OCI-LY7 (cell line): ENCODE results near the gene CD8A. TPM values are rescaled to one million over a fixed set of nuclear protein-coding genes. Genes with fewer than 3 reads are reported as not detected.

Experiments used
- BruUV-seq: library from RNA; stranded (reverse); fragments of 400-500 nt; replicated peaks from 2 replicates; lab custom pipeline; 2021; lab: Mats Ljungman, UMichigan
- CTCF ChIA-PET: fragments of 300-600 bp; sonication (Branson Sonifier 250); formaldehyde crosslinking; loops from one replicate; lab custom pipeline; 2022; ENCODE audit warnings: antibody characterized with exemption; ENCODE audit not compliant: unreplicated experiment; lab: Charles Lee
- POLR2A ChIA-PET: fragments of 300-600 bp; sonication (Branson Sonifier 250); formaldehyde crosslinking; loops from one replicate; lab custom pipeline; 2022; ENCODE audit warnings: antibody characterized with exemption; lab: Charles Lee
- DNase-seq: peaks from one replicate; pipeline ENCODE4 v3.0.0-alpha.2; 2015; ENCODE audit warnings: low spot score
- H2AFZ ChIP-seq: fragments of 200-600 bp; sonication (generic), shearing (Covaris generic); 2 replicates; pipeline ENCODE4 v1.6.1; 2014; ENCODE audit warnings: mild to moderate bottlenecking, antibody characterized with exemption, low read length, moderate library complexity
- H3K27ac ChIP-seq: fragments of 200-600 bp; sonication (generic); 2 replicates; pipeline ENCODE4 v1.5.1; 2014; ENCODE audit warnings: mixed run types, low read depth, mild to moderate bottlenecking, moderate library complexity, low read length, inconsistent platforms; ENCODE audit not compliant: poor library complexity, severe bottlenecking
- H3K36me3 ChIP-seq: fragments of 200-600 bp; sonication (generic); 2 replicates; pipeline ENCODE4 v1.6.1; 2014; ENCODE audit warnings: mild to moderate bottlenecking, antibody characterized with exemption, low read length, moderate library complexity, mixed read lengths; ENCODE audit not compliant: insufficient read depth
- H3K4me1 ChIP-seq: fragments of 200-600 bp; sonication (generic); 2 replicates; pipeline ENCODE4 v1.5.1; 2014; ENCODE audit warnings: mild to moderate bottlenecking, low read length; ENCODE audit not compliant: insufficient read depth, poor library complexity, severe bottlenecking
- H3K4me2 ChIP-seq: fragments of 200-600 bp; sonication (generic); 2 replicates; pipeline ENCODE4 v1.6.1; 2014; ENCODE audit warnings: mild to moderate bottlenecking, low read length
- H3K4me3 ChIP-seq: fragments of 200-600 bp; sonication (generic); 2 replicates; pipeline ENCODE4 v1.5.1; 2014; ENCODE audit warnings: mild to moderate bottlenecking, low read depth, low read length; ENCODE audit not compliant: poor library complexity, severe bottlenecking
- H3K79me2 ChIP-seq: fragments of 200-600 bp; sonication (generic); 2 replicates; pipeline ENCODE4 v1.6.1; 2016; ENCODE audit warnings: low read depth, mild to moderate bottlenecking, low read length, moderate library complexity, mixed read lengths; ENCODE audit not compliant: insufficient read depth
- H3K9me2 ChIP-seq: fragments of 200-600 bp; sonication (generic); 2 replicates; pipeline ENCODE4 v1.6.1; 2016; ENCODE audit warnings: mild to moderate bottlenecking, low read length, mixed read lengths; ENCODE audit not compliant: insufficient read depth
- H3K9me3 ChIP-seq: fragments of 200-600 bp; sonication (generic); 2 replicates; pipeline ENCODE4 v1.6.1; 2014; ENCODE audit warnings: mild to moderate bottlenecking, mixed run types, low read length, mixed read lengths
- H4K20me1 ChIP-seq: fragments of 200-600 bp; sonication (generic); 2 replicates; pipeline ENCODE4 v1.6.1; 2014; ENCODE audit warnings: mild to moderate bottlenecking, antibody characterized with exemption, low read length, moderate library complexity, mixed read lengths; ENCODE audit not compliant: insufficient read depth
- EZH2phosphoT487 ChIP-seq: fragments of 200-600 bp; sonication (generic); IDR thresholded peaks from 2 replicates; pipeline ENCODE4 v1.6.1; 2018; ENCODE audit warnings: low read depth, borderline replicate concordance, mild to moderate bottlenecking, mixed run types, antibody characterized with exemption, low read length, moderate library complexity, mixed read lengths
- intact Hi-C: fragments of 100-400 bp; cut with micrococcal nuclease; formaldehyde crosslinking; loops from one replicate; pipeline ENCODE4 v1.10.0; 2022; ENCODE audit not compliant: unreplicated experiment
- total RNA-seq, 2 experiments: library from RNA; depleted of rRNA in 1 of 2; stranded (reverse); fragments of >200 nt in 1 of 2; shearing (Covaris generic) in 1 of 2; gene quantifications; 2 replicates each; pipeline ENCODE4 v1.2.3, GENCODE V29; 2014 to 2022
- TF ChIP-seq, protein P1 (sequence below): fragments of 200-600 bp; sonication (generic); conservative IDR thresholded peaks from 2 replicates; pipeline ENCODE4 v1.5.1; 2014; ENCODE audit warnings: mild to moderate bottlenecking, antibody characterized with exemption, low read length, moderate library complexity, mixed read lengths

Gene CD8A
- total RNA-seq, 2 experiments from 2014 or later, result not detected

DNA sequence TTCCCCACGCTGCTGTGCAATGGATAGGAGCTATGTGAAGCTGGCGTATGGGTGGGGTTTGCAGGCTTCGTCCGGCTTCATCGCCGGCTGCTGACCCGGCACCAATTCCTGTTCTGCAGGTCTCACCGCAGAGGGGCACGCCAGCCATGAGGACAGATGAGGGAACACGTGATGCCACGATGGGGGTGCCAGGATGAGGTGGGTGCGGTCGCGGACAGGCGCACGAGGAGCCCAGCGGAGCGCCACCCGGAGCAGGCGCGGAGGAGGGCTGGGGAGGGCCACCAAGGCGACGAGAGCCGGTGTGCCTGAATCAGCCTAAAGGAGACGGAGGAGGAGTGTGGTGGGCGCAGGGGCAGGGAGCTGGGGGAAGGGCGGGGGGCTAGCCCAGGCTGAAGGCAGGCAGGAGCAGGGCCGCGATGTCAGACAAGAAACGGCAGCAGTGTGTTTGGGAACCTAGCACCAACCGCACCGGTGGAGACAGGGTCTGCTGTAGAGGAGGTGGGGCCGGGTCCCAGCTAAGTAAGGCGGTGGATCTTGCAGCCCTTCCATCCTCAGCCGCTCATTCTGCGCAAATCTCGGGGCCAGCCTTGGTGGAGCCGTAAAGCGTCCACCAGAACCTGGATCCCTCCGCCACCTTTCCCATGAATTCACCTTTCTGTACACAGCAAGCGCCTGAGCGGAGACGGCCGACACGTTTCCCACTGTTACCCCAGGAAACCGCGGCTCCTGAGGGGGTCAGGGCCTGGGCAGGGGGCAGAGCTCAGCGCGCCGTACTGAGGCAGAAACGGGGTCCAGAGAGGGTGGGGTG is 17.0 kb upstream of the CD8A start:
- peak overlapping the region; percentile 61 for H3K4me2 ChIP-seq
- H3K4me1 ChIP-seq, result peaks cover 3% of the 10 kb centered on the region
- no peaks in the 10 kb centered on the region for H3K9me3 ChIP-seq
- H3K9me2 ChIP-seq, result no peaks in the 10 kb centered on the region
- H3K27ac ChIP-seq, result no peak overlapping the region
- intact Hi-C loops, result no loop called here
- H4K20me1 ChIP-seq, result no peaks in the 10 kb centered on the region
- TF ChIP-seq, protein P1, sequence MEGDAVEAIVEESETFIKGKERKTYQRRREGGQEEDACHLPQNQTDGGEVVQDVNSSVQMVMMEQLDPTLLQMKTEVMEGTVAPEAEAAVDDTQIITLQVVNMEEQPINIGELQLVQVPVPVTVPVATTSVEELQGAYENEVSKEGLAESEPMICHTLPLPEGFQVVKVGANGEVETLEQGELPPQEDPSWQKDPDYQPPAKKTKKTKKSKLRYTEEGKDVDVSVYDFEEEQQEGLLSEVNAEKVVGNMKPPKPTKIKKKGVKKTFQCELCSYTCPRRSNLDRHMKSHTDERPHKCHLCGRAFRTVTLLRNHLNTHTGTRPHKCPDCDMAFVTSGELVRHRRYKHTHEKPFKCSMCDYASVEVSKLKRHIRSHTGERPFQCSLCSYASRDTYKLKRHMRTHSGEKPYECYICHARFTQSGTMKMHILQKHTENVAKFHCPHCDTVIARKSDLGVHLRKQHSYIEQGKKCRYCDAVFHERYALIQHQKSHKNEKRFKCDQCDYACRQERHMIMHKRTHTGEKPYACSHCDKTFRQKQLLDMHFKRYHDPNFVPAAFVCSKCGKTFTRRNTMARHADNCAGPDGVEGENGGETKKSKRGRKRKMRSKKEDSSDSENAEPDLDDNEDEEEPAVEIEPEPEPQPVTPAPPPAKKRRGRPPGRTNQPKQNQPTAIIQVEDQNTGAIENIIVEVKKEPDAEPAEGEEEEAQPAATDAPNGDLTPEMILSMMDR, result no peak
- TF ChIP-seq EZH2phosphoT487, result no peak
- ChIA-PET CTCF (no interaction called here), POLR2A (interaction anchor here (0.8 kb wide), 1 partner anchor 41 kb away, joined by 3 read pairs; no protein-coding TSS in a partner anchor)
- BruUV-seq, result no TSS peak
- peak overlapping the region; percentile 41 for H3K4me3 ChIP-seq
- H2AFZ ChIP-seq, result peak overlapping the region; percentile 60; the same call in 1 of the 2 replicates
- no peaks in the 10 kb centered on the region for H3K79me2 ChIP-seq
- no peak for DNase-seq
- H3K36me3 ChIP-seq, result no peaks in the 10 kb centered on the region

DNA sequence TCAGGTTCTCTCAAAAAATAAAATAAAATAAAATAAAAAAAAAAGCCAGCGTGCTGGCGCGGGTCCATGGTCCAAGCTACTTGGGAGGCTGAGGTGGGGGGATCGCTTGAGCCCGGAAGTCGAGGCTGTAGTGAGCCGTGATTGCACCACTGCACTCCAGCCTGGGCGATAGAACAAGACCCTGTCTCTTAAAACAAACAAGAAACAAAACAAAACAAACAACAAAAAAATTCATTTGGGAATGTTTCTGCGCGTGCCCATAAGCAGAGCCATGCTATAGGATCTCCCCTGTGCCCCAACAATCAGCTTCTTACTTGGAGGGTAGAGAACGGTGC is 16.4 kb upstream of the CD8A start:
- no peak for DNase-seq
- Histone ChIP-seq H3K36me3 (no peaks in the 10 kb centered on the region), H3K4me1 (peaks cover 3% of the 10 kb centered on the region), H4K20me1 (no peaks in the 10 kb centered on the region), H3K4me2 (peak overlapping the region; percentile 61; the same call in 1 of the 2 replicates), H3K27ac (no peak overlapping the region), H3K9me3 (no peaks in the 10 kb centered on the region), H2AFZ (peak overlapping the region; percentile 60; the same call in 1 of the 2 replicates), H3K4me3 (no peak overlapping the region), H3K9me2 (no peaks in the 10 kb centered on the region), H3K79me2 (no peaks in the 10 kb centered on the region)
- intact Hi-C loops, result no loop called here
- POLR2A ChIA-PET, result no interaction called here
- CTCF ChIA-PET, result no interaction called here
- no peak for TF ChIP-seq EZH2phosphoT487
- TF ChIP-seq, protein P1, result no peak
- no TSS peak for BruUV-seq
